Stimulated activated CD8-positive, alpha-beta memory T cell treated with anti-CD3 and anti-CD28 coated beads, Interleukin-2, amount 100 ng/mL, for 1 hour (primary cell): ENCODE data around the gene ZMYM2.

Source experiments
- DNase-seq, 2 donors: peaks; one replicate each; pipeline ENCODE4 v3.0.0-alpha.2; 2020; ENCODE audit warnings: low read depth in 2 of 2

Gene ZMYM2

DNA sequence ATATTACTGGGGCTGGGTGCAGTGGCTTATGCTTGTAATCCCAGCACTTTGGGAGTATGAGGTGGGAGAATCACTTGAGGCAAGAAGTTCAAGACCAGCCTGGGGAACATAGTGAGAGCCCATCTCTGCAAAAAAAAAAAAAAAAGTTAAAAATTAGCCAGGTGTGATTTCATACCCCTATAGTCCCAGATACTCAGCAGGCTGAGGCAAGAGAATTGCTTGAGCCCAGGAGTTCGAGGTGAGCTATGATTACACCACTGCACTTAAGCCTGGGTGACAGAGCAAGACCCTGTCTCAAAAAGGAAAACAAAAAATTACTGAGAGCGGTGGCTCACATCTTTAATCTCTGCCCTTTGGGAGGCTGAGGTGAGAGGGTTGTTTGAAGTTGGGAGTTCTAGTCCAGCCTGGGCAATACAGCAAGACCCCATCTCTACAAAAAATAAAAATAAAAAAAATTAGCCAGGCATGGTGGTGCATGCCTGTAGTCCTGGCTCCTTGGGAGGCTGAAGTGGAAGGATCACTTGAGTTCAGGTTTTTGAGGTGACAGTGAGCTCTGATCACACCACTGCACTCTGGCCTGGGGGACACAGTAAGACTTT, 87.5 kb downstream of the ZMYM2 start:
- no peak for DNase-seq

- DNase-seq = no peak
These were observed 91.3 kb downstream of the ZMYM2 start for GRCh38 chr13:20049558-20050473.

DNA sequence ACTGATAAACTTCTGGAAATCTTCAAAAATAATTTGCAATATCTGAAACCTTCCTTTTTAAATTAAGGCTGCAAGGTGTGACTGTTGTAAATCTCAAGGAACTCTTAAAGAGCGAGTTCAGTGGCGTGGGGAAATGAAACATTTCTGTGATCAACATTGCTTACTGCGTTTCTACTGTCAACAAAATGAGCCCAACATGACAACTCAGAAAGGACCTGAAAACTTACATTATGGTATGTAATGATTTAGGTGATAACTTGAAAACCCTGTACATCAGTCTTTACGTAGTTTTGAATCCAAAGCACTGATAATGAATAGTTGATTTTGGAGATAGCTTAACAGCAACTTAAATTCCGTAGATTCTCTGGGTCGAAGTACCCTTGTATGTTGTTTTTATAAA, 92.8 kb downstream of the ZMYM2 start:
- DNase-seq = no peak

DNA sequence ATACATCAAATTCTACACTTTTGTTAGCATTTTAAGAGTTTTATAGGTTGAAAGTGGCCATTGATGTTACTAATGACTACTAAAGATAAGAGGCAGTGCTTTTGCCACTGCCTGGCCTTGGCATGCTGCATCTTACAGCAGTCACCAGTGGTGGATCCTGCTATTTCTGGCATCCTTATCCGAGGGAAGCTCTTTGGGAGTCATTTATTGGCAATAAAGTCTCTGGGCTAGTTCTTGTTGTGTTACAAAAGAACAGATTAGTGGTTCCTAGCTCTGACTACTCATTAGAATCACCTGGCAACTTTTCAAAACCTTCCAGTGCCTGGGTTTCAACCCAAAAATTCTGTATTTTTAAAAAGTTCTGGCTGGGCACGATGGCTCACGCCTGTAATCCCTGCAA, 94.5 kb downstream of the ZMYM2 start:
- no peak for DNase-seq

DNA sequence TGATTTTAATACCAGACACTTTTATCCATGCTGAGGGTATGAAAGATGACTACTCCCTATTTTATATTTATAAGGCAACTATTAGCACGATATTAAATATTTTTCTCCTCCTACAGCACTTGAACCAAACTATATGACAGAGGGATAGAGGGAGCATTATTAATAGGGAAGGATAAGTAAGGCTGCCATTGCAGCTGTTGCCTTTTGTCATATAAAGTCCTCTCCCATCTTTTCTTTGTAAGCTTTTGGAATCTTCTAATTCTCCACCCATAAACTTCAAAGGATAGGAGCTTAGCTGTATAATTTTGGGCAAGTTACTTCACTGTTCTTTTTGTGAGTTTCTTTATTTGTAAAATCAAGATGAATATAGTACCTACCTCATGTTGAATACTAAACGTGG, 95.4 kb downstream of the ZMYM2 start:
- no peak for DNase-seq

DNA sequence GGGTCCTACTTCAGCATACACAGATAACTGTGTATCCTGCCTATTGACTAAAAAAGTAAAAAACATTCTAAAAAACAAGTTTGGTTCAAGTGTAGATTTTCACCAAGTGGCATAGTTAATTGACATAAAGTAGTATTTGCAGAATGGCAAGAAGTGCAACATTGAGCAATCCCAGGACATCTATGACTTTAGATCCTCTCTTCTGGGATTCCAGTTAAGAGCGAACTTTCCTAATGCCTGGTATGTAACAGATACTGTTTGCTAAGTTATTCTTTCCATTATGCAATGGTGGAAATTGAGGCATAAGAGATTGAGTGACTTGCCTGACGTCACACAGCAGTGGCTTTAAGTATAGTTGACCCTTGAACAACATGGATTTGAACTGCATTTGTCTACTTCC, 96.1 kb downstream of the ZMYM2 start:
- DNase-seq = no peak

DNA sequence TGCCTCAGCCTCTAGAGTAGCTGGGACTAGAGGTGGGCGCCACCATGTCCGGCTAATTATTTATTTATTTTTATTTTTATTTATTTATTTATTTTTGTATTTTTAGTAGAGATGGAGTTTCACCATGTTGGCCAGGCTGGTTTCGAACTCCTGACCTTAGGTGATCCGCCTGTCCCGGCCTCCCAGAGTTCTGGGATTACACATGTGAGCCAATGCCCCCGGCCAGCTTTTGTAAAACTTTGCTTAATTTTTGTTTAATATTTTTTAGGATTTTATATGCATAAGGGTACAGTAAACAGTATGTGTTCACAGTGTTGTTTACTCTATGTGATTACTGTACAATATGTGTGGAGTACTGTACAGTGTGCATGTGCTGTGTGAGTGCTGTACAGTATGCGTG, 98.7 kb downstream of the ZMYM2 start:
- DNase-seq = no peak

DNA sequence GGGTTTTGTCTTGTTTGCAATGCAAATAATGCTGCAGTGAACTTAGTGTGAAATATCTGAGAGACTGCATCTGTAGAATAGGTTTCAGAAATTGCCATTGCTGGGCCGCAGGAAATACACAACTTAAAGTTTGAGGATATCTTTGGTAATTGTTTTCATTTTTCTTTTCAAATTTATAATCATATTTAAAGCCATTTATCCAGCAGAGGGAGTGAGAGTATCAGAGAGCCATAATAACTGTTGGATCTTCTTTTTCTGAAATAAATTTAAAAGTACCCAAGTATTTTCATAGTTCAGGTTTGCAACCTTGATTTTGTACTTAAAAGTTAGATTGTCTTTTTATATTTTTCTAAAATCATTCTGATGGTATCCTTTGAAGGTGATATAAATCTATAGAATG, 99.4 kb downstream of the ZMYM2 start:
- no peak for DNase-seq

DNA sequence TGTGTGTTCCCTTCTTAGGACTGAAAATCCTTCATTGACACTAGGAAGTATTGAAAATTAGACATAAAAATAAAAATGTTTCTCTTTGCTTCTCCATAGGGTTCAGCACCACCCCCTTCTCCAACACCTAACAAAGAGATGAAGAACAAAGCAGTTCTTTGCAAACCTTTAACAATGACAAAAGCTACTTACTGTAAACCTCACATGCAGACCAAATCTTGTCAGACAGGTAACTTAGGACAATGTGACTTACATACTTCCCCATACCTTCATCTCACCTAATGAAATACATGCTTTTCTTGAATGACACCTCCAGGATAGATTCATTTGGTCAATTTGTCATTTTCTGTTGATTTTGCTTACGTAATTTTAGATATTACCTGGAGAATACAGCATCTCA, 99.9 kb downstream of the ZMYM2 start:
- no peak for DNase-seq

GRCh38 chr13:20064128-20064527, 105.6 kb downstream of the ZMYM2 start:
- no peak for DNase-seq

DNA sequence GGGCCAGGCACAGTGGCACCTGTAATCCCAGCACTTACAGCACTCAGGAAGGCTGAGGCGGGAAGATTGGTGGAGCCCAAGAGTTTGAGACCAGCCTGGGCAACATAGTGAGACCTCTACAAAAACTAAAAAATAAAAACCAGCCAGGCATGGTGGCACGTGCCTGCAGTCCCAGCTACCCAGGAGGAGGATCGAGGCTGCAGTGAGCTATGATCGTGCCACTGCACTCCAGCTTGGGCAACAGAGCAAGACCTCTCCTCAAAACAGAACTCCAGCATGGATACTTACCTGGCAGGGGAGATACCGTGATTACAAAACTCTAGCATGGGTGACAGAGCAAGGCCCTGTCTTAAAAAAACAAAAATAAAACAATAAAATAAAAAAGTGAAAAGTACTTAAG, 107.0 kb downstream of the ZMYM2 start:
- DNase-seq = no peak

DNA sequence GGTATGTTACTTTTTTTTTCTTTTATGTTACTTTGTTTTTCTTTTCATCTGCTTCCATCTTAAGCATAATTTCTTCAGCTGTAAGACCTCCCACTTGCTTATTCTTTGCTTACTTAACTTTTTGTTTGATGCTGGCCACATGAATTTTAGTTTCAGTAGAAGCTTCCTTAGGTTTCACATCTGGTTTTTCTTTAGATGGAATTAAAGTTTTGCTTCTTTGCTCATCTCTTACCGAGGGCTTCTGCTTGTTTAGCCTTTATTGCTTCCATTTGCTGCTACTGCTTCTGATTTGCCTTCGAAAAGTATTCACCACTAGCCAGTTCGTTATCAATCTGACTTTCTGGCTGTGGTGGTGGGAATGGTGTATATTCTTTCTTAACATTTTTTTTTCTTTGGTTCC, 111.4 kb downstream of the ZMYM2 start:
- DNase-seq = no peak

- no peak for DNase-seq
These were observed 115.2 kb downstream of the ZMYM2 start for GRCh38 chr13:20073775-20074174.

DNA sequence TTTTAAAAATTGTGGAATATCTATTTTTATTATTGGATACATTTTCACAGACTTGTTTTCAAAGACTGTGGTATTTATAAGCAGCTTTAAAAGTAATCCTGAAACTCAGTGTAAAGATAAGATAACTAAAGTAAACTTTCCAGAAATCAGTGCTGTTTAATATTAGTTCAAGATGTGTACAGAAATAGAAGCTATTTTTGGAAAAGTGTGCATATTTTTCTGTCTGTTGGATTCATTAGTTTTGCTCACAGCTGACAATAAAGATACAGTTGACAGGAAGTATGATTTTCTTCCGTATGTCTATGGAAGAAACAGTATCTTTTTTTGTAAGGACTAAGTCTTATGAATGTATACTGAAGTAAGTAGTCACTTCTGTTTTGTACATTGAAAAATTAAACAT, 116.4 kb downstream of the ZMYM2 start:
- DNase-seq = no peak

- no peak for DNase-seq
These were observed 118.6 kb downstream of the ZMYM2 start for GRCh38 chr13:20077086-20077485.

- DNase-seq = no peak
These were observed 122.0 kb downstream of the ZMYM2 start for GRCh38 chr13:20080377-20081164.

DNA sequence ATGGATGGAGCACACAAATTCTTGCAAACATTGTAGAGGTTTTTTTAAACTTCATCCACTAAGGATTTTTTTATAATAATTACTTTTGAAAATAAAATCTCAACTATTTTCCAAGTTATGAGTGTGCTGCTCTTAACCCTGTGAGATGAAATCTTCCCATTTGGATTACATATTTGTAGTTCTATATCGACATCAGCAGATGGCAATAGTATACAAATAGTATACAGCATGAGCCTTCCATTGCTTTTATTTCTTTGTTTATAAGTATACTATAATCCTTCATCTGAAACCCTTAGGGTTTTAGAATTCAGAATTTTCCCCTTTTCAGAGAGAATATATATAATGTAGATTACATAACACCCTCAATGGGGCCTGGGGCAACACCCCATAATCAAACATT, 131.8 kb downstream of the ZMYM2 start:
- no peak for DNase-seq

DNA sequence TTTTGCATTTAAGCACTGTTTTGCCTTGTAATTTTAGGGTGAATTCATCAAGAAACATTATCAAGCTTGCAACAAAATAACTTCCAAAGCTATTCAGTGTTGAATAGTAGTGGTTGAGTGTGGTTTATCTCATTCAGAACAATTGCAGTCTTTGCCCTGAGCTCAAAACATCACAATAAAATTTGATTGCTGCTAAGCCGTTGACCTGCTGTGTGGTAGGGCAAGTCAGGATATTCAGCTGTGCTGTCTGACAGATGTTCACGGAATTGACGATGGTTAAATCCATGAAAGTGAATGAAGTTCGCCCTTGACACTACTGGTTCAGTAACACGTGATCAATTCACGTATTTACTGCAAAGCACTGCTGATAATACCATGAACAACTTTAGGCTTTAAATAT, 135.4 kb downstream of the ZMYM2 start:
- DNase-seq = no peak

- no peak for DNase-seq
These were observed 140.8 kb downstream of the ZMYM2 start for GRCh38 chr13:20099319-20099718.

DNA sequence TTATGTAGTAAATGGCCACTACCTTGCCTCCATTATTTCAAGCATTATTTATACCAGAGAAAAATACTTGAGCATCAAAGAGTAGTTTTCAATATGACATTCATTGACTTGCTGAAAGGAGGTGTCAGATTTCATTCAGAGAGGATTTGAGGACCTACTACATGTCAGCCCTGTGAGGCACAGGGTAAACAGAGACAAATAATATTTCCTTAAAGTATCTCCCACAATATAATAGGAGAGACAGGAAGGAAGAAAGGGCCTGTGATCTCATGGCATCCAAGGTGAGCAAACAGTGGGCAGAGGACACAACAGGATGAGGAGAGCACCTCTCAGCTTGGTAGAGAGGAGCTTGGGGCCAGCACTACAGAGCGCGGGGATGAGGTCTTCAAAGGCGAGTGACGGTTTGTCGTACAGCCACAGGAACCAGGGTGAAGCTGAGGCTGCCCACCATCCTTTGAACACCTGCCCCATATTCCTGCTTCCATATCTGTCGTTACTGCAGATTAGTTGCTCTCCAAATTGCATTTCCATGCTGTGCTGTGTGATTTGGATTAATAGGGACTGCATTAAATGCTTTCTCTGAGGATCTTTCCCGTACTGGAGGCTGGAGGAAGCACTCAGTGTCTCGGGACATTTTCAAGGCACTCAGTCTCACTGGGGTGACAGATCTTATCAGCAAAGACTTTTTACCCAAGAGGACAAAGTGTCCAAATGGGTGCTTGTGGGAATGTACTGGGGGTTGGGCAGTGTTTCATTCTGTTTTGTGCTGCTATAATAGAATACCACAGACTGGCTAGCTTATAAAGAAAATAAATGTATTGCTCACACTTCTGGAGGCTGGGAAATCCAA, 143.2 kb downstream of the ZMYM2 start:
- DNase-seq = no peak

- DNase-seq = no peak
These were observed 144.1 kb downstream of the ZMYM2 start for GRCh38 chr13:20102525-20103180.
